Stimulated activated naive CD4-positive, alpha-beta T cell treated with Interleukin-2 at 50 U/mL for 16 hours (primary cell): Measurements from ENCODE around the gene TTLL4.
"Not testable (repeated sequence)": the region's sequence is repeated elsewhere in the genome, so short reads cannot be mapped to it uniquely, and the experiment has no call there.

Source experiments
- DNase-seq: peaks from one replicate; lab custom pipeline; 2025; lab: John Stamatoyannopoulos, UW

Gene TTLL4

GRCh38 chr2:218745559-218746469, 35.2 kb downstream of the TTLL4 start:
- DNase-seq = no peak

- no peak for DNase-seq
Measured at GRCh38 chr2:218746470-218746795, 35.8 kb downstream of the TTLL4 start.

- DNase-seq = no peak
Measured at GRCh38 chr2:218746960-218747359, 36.3 kb downstream of the TTLL4 start.

DNA sequence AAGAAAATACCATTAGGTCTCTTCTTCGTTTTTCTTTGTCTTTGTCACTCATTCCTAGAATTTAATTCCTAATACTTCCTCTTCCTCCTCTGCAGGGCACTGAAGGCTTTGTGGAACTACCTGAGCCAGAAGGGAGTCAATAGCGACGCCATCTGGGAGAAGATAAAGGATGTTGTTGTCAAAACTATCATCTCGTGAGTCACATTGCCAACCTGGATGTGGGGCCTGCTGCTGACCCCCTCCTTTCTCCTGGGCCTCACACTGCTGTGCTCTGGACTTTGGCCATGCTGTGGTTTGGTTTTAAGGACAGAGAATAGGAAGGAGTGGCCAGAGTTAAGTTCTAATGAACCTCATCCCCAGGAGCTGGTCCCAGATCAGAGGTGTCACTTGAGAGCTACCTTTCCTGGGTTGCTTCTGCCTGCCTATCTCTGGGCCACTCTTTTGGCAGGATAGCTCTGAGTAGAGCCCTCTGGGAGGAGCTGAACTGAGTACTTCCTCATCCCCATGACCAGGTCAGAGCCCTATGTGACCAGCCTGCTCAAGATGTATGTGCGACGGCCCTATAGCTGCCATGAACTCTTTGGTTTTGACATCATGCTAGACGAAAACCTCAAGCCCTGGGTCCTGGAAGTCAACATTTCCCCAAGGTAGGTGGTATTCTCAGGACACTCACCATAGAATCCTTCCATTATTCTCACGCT, 38.3 kb downstream of the TTLL4 start:
- no peak for DNase-seq

DNA sequence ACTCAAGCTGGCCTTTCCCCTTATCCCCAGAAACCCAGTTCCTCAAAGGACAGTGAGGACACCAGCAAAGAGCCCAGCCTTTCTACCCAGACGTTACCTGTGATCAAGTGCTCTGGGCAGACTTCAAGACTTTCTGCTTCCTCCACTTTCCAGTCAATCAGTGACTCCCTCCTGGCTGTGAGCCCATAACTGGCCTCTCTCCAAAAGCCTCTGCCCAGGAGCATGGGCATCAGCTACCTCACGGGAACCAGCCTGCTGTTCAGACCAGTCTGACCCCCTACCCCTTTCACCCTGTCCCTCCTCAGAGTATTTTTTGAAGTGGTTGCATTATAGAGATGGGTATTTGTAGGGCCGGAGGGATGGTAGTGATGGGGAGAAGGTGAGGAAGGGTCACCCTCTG, 43.6 kb downstream of the TTLL4 start:
- DNase-seq = no peak

- no peak for DNase-seq
Measured at GRCh38 chr2:218754781-218755180, 44.1 kb downstream of the TTLL4 start.

DNA sequence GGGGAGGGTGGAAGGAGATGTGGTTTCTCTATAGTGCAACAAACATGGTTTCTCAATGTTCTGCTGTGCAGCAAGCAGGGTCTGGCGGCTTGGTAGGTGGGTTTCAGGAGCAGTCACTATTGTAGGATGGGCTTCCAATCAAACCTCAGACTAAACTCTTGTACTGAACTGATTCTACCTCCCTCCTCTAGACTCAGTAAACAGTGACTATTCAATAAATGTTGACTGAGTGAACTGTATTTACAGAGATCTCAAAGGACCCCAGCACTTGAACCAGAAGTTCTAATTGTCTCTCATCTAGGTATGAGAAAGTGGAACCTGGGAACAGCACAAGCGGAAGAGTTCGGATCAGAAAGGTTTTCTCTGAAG, 44.5 kb downstream of the TTLL4 start:
- no peak for DNase-seq

GRCh38 chr2:218755567-218756404, 45.2 kb downstream of the TTLL4 start:
- no peak for DNase-seq

GRCh38 chr2:218756599-218757377, 46.2 kb downstream of the TTLL4 start:
- DNase-seq = no peak

DNA sequence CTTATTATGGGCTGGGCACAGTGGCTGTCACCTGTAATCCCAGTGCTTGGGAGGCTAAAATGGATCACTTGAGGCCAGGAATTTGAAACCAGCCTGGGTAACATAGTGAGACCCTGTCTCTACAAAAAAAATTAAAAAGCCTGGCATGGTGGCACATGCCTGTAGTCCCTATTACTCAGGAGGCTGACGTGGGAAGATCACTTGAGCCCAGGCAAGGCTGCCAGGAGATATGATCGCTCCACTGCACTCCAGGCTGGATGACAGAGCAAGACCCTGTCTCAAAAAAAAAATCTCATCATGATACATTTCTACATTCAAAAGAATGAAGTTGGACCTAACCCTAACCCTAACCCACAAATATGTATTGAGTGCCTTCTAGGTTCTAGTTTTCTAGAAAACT, 51.2 kb downstream of the TTLL4 start:
- DNase-seq = no peak

DNA sequence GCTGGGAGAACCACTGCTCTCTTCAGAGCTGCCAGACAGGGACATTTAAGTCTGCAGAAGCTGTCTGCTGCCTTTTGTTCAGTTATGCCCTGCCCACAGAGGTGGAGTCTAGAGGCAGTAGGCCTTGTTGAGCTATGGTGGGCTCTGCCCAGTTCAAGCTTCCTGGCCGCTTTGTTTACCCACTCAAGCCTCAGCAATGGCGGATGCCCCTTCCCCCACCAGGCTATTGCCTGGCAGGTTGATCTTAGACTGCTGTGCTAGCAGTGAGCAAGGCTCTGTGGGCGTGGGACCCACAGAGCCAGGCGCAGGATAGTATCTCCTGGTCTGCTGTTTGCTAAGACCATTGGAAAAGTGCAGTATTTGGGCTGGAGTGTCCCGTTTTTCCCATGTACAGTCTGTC, 62.1 kb downstream of the TTLL4 start:
- not testable (repeated sequence) for DNase-seq

DNA sequence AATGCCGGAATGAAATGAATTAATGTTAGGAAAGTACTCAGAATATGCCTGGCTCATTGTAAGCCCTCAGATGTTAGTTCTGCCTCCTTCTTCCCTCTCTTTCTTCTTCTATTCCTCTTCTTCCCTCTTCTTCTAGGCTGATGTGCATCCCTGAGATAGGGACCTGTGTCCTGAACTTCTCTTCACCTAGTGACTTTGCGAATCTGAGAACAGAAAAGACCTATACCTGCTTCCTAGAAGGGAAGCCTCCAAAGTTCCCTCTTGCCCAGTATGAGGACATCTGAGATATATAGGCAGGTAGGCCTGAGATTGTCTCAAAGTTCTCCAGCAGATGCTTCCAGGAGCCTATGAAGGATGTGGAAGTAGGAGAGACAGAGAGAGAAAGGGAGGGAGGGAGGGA, 63.2 kb downstream of the TTLL4 start:
- DNase-seq = no peak

DNA sequence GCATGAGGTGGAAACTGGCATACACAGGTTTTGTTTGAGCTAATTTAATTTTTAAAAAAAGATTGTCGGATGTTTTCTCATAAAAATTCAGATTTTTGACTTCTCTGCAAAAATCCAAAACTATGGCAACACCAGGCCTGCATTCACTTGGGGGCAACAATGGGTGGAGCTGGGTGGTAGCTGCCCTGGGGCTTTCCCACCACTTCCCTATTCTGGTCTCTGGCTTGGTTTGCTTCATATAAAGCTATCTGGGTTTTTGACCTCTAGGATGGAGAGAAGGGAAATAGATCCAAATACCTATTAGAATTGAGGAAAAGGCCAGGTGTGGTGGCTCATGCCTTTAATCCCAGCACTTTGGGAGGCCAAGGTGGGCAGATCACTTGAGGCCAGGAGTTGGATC, 65.9 kb downstream of the TTLL4 start:
- no peak for DNase-seq

DNA sequence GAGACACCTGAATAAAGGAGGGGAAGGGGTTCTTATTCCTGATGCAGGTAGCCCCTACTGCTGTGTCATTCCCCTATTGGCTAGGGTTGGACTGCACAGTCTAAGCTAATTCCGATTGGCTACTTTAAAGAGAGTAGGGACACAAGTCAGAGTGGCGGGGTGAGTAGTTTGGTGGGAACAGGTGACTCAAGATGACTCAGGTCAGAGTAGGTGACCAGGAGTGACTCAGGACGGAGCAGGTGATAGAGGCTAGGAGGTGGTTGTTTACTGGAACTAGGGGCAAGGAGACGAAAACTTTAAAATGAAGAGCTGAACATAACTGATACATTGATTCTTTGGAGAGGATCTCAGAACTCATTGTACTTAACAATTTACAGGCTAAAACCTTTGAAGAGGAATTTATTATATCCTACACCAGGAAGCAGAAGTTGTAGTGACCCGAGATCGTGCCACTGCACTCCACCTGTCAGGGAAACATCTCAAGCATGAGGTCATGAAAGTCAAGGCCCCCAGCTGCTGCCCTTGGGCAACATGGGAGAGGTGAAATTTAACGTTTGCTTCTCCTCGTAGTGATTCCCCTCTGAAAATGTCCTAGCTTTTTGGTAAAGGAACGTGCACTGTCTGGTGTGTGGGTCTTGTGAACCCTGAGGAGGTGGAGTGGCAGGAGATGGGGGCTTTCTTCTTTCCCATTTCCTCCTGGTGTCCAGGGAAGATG, 66.8 kb downstream of the TTLL4 start:
- DNase-seq = no peak

- DNase-seq = no peak
Measured at GRCh38 chr2:218780046-218780445, 69.4 kb downstream of the TTLL4 start.

DNA sequence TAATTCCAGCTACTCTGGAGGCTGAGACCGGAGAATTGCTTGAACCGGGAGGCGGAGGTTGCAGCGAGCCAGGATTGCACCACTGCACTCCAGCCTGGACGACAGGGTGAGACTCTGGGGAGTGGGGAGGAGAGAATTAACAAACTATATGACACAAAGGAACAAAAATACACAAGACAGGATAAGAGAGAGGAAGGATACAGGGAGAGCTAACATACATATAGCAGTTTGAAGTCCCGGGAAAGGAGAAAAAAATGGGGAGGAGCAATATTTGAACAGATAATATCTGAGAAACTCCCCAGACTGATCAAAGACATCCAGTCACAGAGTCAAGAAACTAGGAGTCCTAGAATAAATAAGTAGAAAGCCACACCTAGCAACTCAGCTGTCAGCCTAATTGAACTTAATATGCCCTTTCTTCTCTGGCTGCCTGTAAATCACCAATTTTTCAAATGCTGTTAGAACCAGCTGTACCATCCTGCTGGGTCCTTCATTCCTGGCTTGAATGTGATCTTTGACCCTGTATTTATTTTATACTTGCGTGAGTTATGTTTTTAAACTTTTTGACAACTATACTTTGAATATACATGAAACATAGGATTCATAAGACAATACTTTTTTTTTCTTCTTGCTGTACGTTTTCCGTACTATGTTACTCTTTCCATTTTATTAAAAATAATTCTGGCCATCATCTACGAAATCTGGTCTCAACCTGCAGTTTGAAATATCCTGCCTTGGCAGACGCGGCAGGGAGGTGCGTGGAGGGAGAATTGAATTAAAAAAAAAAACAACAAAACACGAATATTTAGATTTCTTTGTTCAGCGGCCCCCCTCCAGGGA, 70.4 kb downstream of the TTLL4 start:
- no peak for DNase-seq

GRCh38 chr2:218781691-218782527, 71.3 kb downstream of the TTLL4 start, which contains the start of gene CYP27A1:
Gene CYP27A1, plus strand, starts transcription at chr2:218782147. Its CDS starts 36 bp downstream, at chr2:218782183.
- DNase-seq = no peak

DNA sequence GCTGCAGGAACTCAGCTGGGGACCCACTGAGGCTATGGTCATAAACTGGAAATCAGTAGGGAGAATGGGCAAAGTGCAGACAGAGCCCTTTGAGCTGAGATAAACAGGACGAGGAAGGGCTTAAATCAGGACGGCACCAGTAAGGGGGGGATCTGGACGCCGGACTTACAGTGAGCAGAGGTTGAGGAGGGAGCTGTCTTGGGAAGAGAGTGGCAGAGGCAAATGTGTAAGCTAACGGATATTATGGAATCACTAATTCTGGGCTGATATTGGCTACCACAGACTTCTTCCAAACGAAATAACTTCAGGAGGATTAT, 71.9 kb downstream of the TTLL4 start:
- no peak for DNase-seq

GRCh38 chr2:218783688-218784087, 73.1 kb downstream of the TTLL4 start:
- no peak for DNase-seq
